ENCODE results near the gene HIVEP3. TPM values are rescaled to one million over a fixed set of nuclear protein-coding genes. Genes with fewer than 3 reads are reported as not detected.

Gene HIVEP3
- polyA plus RNA-seq, 1 of the 3 experiments (the other 2 are of a cell fraction): 6.4 TPM

DNA sequence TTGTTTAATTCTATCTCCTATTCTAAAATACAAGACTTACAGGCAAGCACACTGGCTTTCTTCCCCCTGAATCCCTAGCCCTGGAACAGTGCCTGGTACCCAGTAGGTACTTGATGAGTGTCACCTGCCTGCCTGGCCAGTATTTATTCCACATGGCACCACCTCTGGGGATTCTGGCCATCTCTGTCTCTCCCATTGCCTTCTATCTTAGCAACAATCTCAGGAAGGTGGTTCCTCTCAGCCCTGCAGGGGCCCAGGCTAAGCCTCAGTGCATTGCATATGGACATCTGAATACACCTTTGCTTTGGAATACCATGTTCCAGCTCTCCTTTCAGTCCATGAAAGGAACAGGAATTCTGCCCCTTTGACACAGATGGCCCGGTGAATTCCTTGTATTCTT is 81.0 kb downstream of the HIVEP3 start:
- POLR2A ChIA-PET: no interaction called here
- H3K4me1 ChIP-seq (ENCODE audit: control insufficient read depth in 1 of 2, insufficient read depth in 2 of 2, low read depth in 1 of 2, low read length in 1 of 2): peaks cover 6 to 16% of the 10 kb centered on the region in 2 experiments; a peak in 3 of 4 replicates
- no peaks in the 10 kb centered on the region for H4K20me1 ChIP-seq (ENCODE audit: insufficient read depth)
- no peaks in the 10 kb centered on the region for H3K9me3 ChIP-seq
- no peaks in the 10 kb centered on the region for H3K36me3 ChIP-seq (replicated peaks in 1 of 2; ENCODE audit: control insufficient read depth in 1 of 2, insufficient read depth in 2 of 2, low read length in 1 of 2)
- no peaks in the 10 kb centered on the region for H3K9me2 ChIP-seq
- H3K4me2 ChIP-seq: no peak overlapping the region
- H3K79me2 ChIP-seq (ENCODE audit: insufficient read depth): no peaks in the 10 kb centered on the region
- no peak overlapping the region for H2AFZ ChIP-seq (ENCODE audit: low read depth)
- TF ChIP-seq FOXM1 (IDR thresholded peaks at IDR 0.05; ENCODE audit: low read depth): no peak
- TF ChIP-seq, protein P1, sequence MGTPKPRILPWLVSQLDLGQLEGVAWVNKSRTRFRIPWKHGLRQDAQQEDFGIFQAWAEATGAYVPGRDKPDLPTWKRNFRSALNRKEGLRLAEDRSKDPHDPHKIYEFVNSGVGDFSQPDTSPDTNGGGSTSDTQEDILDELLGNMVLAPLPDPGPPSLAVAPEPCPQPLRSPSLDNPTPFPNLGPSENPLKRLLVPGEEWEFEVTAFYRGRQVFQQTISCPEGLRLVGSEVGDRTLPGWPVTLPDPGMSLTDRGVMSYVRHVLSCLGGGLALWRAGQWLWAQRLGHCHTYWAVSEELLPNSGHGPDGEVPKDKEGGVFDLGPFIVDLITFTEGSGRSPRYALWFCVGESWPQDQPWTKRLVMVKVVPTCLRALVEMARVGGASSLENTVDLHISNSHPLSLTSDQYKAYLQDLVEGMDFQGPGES (IDR thresholded peaks at IDR 0.05; ENCODE audit: low read depth, low read length): no peak
- no peak for TF ChIP-seq RAD21 (IDR thresholded peaks at IDR 0.05; ENCODE audit: low read length)
- TF ChIP-seq GABPA (IDR thresholded peaks at IDR 0.05; ENCODE audit: low read depth): no peak
- no peak for TF ChIP-seq EP300 (IDR thresholded peaks at IDR 0.05; ENCODE audit: borderline replicate concordance in 1 of 2, low read depth in 1 of 2, low read length in 1 of 2)
- no peak for TF ChIP-seq CHD2 (IDR thresholded peaks at IDR 0.05; ENCODE audit: low read length, partially characterized antibody)
- no peak for TF ChIP-seq RFX5 (IDR thresholded peaks at IDR 0.05; ENCODE audit: low read length)
- TF ChIP-seq, protein P2, sequence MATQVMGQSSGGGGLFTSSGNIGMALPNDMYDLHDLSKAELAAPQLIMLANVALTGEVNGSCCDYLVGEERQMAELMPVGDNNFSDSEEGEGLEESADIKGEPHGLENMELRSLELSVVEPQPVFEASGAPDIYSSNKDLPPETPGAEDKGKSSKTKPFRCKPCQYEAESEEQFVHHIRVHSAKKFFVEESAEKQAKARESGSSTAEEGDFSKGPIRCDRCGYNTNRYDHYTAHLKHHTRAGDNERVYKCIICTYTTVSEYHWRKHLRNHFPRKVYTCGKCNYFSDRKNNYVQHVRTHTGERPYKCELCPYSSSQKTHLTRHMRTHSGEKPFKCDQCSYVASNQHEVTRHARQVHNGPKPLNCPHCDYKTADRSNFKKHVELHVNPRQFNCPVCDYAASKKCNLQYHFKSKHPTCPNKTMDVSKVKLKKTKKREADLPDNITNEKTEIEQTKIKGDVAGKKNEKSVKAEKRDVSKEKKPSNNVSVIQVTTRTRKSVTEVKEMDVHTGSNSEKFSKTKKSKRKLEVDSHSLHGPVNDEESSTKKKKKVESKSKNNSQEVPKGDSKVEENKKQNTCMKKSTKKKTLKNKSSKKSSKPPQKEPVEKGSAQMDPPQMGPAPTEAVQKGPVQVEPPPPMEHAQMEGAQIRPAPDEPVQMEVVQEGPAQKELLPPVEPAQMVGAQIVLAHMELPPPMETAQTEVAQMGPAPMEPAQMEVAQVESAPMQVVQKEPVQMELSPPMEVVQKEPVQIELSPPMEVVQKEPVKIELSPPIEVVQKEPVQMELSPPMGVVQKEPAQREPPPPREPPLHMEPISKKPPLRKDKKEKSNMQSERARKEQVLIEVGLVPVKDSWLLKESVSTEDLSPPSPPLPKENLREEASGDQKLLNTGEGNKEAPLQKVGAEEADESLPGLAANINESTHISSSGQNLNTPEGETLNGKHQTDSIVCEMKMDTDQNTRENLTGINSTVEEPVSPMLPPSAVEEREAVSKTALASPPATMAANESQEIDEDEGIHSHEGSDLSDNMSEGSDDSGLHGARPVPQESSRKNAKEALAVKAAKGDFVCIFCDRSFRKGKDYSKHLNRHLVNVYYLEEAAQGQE (IDR thresholded peaks at IDR 0.05; ENCODE audit: low read depth, low read length): no peak
- no peak for TF ChIP-seq TAF1 (IDR thresholded peaks at IDR 0.05; ENCODE audit: borderline replicate concordance, low read depth, low read length)
- TF ChIP-seq EZH2phosphoT487 (IDR thresholded peaks at IDR 0.05; ENCODE audit: borderline replicate concordance, low read depth): no peak
- TF ChIP-seq NRF1 (IDR thresholded peaks at IDR 0.05; ENCODE audit: low read depth, low read length): no peak
- no peak for TF ChIP-seq MEF2A (IDR thresholded peaks at IDR 0.05; ENCODE audit: borderline replicate concordance, low read depth)
- TF ChIP-seq, protein P3, sequence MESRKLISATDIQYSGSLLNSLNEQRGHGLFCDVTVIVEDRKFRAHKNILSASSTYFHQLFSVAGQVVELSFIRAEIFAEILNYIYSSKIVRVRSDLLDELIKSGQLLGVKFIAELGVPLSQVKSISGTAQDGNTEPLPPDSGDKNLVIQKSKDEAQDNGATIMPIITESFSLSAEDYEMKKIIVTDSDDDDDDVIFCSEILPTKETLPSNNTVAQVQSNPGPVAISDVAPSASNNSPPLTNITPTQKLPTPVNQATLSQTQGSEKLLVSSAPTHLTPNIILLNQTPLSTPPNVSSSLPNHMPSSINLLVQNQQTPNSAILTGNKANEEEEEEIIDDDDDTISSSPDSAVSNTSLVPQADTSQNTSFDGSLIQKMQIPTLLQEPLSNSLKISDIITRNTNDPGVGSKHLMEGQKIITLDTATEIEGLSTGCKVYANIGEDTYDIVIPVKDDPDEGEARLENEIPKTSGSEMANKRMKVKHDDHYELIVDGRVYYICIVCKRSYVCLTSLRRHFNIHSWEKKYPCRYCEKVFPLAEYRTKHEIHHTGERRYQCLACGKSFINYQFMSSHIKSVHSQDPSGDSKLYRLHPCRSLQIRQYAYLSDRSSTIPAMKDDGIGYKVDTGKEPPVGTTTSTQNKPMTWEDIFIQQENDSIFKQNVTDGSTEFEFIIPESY (IDR thresholded peaks at IDR 0.05; ENCODE audit: borderline replicate concordance, low read depth): no peak
- no peak for TF ChIP-seq JUND (IDR thresholded peaks at IDR 0.05)
- TF ChIP-seq TEAD4 (IDR thresholded peaks at IDR 0.05; ENCODE audit: borderline replicate concordance, insufficient read depth): no peak
- no peak overlapping the region for H3K9ac ChIP-seq
- CTCF ChIA-PET: no interaction called here
- no peak for DNase-seq
- peaks cover 6% of the 10 kb centered on the region for H3F3A ChIP-seq (replicated peaks; ENCODE audit: insufficient read depth)
- WGBS (ENCODE audit: low lambda C conversion rate): 86% methylated on average over 1 of the region's 1 CpG
- no peaks in the 10 kb centered on the region for H3K27me3 ChIP-seq (ENCODE audit: insufficient read depth)
- no peak overlapping the region for H3K27ac ChIP-seq (ENCODE audit: low read depth in 2 of 2, low read length in 1 of 2)
- H3K4me3 ChIP-seq (ENCODE audit: low read depth in 2 of 2, low read length in 1 of 2): no peak overlapping the region
